ENCODE measurements around the gene GAS1.

DNA sequence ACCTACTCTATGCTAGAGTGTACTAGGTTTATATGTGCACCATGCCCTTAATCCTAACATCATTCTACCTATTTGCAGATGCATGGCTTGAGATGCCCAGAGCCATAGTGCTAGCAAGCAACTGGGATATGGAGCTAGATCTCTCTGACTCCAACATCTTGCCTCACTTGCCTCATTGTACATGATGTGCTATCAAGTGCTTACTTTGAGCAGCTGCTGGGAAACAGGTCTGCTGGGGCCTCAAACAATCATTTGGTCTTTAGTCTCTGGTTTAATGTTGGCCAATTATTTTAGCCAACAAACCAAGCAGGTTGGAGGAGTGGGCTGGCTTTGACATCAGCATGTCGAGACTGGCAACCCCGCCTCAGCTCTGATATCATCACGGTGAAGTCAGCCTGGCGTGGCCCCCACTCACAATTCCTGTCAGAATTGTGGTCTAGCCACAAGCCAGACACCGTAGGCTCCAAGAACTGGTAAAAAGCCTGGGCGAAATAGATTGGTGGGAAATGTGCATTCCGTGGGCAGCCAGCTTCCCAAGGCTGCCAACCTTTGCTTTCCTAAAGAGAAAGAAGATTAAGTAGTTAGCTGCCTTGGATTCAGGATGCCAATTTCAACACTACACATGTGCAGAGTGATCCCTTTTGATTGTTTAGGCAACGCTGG, 21.1 kb upstream of the GAS1 start:
- TF ChIP-seq SUZ12 (IDR thresholded peaks at IDR 0.05) (no peak), SP1 (IDR thresholded peaks at IDR 0.05) (no peak), FOXK2 (IDR thresholded peaks at IDR 0.05) (no peak), BHLHE40 (IDR thresholded peaks at IDR 0.05; ENCODE audit: borderline replicate concordance) (no peak), FOXM1 (IDR thresholded peaks at IDR 0.05; ENCODE audit: borderline replicate concordance) (no peak)
